ENCODE data around the gene LOC128125822.
"Not testable (repeated sequence)": the region's sequence is repeated elsewhere in the genome, so short reads cannot be mapped to it uniquely, and the experiment has no call there.

Gene LOC128125822

DNA sequence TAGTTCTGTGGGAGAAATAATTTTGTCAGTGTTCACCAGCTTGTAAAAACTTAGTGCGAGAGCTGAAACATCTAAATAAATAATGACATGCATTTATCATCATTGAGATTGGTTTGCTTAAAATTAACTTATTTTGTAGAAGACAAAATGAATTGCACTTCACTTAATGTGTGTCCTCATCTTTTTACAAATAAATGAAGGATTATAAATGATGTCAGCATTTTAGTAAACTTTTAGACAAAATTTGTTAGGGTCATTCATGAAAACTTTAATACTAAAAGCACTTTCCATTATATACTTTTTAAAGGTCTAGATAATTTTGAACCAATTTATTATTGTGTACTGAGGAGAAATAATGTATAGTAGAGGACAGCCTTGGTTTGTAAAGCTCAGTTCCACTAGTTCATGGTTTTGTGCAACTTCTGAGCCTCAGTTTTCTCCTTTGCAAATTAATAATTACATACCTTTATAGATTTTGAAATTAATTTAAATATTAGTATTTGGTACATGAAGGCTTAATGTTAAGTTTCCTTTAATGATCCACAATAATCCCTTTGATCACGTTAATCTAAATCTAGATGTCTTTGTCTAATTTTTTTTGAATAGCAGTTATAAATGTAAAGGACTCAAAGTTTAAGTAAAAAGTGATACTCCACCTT is 9.2 kb downstream of the LOC128125822 start:
- in situ Hi-C loops (cut with HindIII; ENCODE audit: low sequenced_read_pairs) = no loop called here

DNA sequence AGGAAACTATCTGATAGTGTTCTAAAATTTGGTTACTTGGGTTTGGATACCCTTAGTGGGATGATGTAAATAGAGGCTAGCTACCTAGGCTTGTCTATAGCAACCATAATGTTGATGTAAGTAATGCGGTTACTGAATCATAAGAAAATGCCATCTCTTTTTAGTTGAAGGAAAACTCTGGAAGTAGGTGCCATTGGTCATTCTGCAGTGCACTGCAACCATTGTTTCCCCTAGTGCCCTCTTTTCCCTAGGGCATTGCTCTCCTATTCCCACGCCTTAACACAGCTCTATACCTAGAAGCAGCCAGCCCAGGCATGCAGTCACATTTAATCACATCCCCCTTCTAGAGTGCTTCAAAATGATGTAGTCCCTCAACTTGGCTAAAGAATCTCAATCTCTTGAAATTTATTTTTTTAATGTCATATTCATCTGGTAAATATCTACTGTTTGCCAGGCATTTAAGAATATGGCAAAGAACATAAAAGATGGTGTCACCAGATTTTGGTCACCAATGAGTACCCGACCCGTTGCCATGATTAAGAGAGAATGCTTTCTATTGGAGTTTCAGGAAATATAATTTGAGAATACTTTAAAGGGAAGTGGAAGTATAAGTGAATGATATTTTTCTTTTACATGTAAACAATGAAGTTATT is 10.4 kb downstream of the LOC128125822 start:
- in situ Hi-C loops (cut with HindIII; ENCODE audit: low sequenced_read_pairs) = no loop called here

DNA sequence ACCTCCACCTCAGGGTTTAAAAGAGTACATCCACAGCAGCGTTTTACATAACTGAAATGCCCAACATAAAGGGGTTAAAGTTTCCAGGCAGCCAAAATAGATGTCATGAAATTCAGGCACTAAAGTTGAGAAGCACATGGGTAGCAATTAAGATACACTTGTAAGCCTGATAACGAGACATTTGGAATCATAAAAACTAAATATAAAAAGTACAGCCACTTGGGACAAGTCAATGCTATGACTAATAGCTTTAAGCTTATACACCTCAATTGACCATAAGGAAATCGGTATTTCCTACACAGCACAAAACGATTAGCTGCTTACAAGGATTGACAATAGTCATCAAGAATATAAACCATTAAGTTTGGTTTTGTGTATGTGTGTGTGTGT is 11.8 kb downstream of the LOC128125822 start:
- in situ Hi-C loops (cut with HindIII; ENCODE audit: low sequenced_read_pairs) = no loop called here

DNA sequence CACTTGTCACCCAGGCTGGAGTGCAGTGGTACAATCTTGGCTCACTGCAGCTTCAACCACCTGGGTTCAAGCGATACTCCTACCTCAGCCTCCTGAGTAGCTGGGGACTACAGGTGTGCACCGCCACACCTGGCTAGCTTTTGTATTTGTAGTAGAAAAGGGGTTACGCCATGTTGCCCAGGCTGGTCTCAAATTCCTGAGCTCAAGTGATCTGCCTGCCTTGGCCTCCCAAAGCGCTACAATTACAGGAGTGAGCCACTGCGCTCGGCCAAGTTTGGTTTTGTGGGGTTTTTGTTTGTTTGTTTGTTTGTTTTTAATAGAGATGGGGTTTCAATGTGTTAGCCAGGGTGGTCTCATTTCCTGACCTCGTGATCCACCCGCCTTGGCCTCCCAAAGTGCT is 12.3 kb downstream of the LOC128125822 start:
- in situ Hi-C loops (cut with HindIII; ENCODE audit: low sequenced_read_pairs) = no loop called here

DNA sequence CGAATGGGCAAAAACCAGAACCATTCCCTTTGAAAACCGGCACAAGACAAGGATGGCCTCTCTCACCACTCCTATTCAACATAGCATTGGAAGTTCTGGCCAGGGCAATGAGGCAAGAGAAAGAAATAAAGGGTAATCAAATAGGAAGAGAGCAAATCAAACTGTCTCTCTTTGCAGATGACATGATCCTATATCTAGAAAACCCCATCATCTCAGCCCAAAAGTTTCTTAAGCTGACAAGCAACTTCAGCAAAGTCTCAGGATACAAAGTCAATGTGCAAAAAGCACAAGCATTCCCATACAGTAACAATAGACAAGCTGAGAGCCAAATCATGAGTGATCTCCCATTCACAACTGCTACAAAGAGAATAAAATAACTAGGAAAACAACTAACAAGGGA is 13.4 kb downstream of the LOC128125822 start:
- in situ Hi-C loops (cut with HindIII; ENCODE audit: low sequenced_read_pairs) = not testable (repeated sequence)

DNA sequence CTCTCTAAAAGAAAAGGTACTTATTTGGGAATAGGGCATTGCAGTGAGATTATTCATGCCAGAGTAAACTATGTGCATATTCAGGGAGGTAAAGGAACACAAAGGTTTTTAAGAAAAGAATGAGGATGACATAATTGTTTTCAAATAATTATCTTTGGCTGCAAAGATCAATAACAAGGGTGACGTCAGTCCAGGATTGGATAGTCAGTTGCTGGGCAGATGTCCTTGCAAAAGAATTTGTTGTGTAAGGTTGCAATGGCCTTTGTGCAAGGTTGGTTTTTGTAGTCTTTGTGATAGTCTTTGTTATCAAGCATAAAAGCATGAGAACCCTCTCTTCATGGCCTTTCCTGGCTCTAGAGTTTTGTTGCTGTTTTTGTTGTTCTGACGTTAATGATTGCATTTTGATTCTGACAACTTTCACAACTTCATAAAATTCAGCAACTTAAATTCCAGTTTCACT is 17.7 kb downstream of the LOC128125822 start:
- in situ Hi-C loops (cut with HindIII; ENCODE audit: low sequenced_read_pairs) = no loop called here

DNA sequence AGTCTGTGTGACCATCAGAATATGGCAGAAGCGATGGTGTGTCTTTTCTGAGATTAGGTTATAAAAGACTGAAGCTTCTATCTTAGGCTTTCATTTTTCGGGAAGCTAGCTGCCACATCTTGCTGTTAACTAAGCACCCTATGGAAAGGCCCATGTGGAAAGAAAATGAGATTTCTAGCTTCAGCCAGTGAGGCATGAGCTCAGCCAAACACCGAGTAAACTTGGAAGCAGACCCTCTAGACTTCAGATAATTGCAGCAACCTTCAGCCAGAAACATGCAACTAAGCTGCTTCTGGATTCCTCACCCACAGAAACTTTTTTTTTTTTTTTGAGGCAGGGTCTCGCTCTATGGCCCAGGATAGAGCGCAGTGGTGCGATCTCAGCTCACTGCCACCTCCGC is 20.6 kb downstream of the LOC128125822 start:
- in situ Hi-C loops (cut with HindIII; ENCODE audit: low sequenced_read_pairs) = no loop called here

DNA sequence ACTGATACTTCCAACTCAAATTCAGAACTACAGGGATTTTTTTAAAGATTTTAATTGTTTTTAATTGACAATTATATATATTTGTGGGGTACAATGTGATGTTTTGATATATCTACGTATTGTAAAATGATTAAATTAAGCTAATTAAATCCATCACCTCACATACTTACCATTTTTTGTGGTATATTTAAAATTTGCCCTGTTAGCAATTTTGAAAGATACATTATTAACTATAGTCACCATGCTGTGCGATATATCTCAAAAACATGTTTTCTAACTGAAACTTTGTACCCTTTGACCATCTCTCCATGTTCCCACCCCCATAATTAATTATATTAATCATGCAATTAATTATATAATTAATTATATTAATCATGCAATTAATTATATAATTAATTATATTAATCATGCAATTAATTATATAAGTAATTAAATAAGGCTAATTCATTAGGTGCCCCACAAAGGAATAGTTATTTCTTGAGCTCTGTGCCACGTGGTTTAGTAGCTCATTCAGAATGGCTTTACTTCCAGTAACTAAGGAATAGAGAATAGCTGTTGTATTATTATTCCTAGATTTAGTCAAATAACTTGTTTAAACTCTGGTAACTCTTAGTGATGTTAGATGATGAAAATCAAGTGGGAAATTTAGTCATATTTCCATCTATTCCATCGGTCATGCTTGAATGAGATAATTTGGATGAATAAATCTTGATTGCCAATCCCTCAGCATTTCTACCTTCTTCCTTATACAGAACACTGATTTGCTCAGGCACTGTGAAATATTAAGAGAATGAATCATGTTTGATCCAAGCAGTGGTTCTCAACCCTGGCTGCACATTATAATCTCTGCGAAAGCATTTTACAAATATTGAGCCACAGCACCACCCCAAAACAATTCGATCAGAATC is 25.1 kb downstream of the LOC128125822 start:
- in situ Hi-C loops (cut with HindIII; ENCODE audit: low sequenced_read_pairs) = no loop called here

DNA sequence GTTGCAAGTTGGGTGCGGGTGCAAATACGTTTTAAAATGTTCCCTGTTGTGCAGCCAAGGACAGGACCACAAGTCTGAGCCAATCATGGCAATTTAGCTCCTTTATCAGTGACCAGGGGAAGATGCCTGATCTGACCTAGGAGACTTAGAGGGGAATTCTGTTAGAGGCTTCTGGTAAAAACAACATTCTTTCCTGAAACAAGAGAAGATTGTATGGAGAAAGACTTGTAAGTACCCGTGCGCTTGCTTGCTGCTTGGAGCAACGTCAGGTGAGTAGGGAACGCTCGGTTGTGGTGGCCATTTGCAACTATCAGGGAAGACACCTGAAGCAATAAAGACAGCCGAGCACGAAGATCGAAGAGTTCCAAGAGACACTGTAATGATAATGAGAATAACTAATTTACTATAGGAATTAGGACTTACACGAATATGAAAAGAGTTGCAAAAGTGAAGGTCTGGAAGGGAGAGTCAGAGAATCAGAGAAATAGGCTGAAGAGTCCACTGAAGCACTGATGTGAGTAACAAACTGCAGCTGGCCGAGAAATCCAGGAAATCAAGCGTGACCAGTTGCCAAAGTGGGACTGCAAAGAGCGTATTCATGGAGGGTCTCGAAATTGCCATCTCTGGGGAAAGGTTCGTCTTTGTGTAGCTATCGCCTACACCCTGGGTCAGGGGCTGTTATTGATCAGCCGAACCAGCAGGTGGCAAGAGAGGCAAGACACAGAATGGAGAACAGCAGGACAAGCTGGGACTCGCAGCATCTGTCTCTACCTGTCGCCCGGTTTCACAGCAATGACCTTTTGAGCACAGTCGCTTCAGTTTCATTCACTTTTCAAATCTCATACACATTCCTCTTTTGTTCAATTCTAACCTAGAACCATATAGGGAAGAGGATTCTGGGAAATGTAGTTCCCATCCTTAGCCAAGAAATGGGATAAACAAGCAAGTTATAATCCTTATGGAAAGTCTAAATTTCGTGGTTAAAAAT is 26.1 kb downstream of the LOC128125822 start:
- in situ Hi-C loops (cut with HindIII; ENCODE audit: low sequenced_read_pairs) = no loop called here

DNA sequence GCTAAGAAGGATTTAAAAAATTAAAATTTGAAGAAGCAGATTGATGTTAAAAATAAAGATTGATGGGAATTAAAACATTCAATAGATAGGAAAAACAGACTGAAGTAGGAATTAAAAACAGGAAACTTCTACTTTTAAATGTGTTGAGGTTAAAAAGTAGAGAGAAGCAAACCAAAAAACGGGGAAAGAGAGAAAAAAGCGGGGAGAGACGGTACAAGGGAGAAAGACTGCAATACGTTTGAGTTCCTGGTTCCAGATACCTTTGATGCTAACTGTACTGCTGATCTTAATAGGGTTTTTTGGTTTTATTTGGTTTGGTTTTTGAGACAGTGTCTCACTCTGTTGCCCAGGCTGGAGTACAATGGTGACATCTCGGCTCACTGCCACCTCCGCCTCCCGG is 27.0 kb downstream of the LOC128125822 start:
- in situ Hi-C loops (cut with HindIII; ENCODE audit: low sequenced_read_pairs) = no loop called here

DNA sequence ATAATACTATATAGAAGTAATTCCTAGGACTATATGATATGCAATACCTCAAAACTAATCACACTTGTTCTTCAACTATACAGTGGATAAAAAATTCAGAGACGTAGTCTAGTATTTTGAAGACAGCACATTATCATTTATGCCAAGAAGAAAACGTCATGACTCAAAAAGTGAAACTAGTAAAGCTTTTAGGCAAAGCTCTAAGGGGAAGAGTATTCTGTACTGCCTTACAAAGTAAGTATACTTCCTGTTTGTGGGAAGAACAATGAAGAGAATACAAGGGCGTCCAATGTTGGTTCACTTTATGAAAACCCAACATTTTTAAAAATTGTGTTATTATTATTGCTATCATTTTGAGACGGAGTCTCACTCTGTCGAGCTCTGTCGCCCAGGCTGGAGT is 27.9 kb downstream of the LOC128125822 start:
- in situ Hi-C loops (cut with HindIII; ENCODE audit: low sequenced_read_pairs) = no loop called here

DNA sequence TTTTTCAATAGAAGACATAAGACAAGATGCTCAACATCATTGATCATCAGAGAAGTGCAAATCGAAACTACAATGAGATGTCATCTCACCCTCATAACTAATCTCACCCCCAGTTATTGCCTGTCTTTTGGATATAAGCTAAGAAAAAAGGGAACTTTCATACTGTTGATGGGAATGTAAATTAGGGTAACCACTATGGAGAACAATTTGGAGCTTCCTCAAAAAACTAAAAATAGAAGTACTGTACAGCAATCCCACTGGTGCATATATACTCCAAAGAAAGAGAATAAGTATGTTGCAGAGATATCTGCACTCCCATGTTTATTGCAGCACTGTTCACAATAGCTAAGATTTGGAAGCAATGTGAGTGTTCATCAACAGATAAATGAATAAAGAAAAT is 37.0 kb downstream of the LOC128125822 start:
- in situ Hi-C loops (cut with HindIII; ENCODE audit: low sequenced_read_pairs) = no loop called here

DNA sequence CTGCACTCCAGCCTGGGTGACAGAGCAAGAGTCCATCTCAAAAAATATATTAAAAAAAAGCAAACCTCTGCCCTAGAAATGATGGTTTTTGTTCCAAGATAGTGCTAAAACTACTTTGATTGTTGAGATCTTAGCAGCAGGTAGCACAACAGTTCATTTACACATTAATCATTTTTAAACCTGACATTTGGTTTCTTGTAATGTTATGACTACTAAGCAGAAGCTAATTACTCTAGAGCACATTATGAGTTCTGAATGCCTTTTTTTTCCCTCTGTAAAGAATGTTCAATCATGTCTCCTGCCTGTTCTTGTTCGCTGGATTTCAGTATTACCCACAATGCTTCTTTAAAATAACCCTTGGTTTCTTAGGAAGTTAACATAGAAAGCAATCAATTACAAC is 38.7 kb downstream of the LOC128125822 start:
- in situ Hi-C loops (cut with HindIII; ENCODE audit: low sequenced_read_pairs) = no loop called here

DNA sequence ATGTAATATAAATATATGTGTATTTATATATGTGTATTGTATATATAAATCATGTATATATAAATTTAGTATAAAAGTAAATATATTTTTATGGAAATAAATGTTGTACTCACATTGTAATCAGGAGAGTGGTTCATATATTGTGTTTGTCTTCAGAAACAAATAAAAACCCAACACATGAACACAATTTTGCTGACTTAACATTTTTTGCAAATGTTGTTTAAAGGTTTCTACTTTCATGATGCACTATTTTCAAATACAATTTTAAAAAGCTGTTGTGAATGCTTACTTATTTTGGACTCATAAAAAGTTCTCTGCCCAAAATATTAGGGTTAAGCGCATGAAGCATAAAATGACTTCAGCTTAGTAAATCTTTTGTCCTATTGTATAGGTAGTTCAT is 39.3 kb downstream of the LOC128125822 start:
- in situ Hi-C loops (cut with HindIII; ENCODE audit: low sequenced_read_pairs) = no loop called here

DNA sequence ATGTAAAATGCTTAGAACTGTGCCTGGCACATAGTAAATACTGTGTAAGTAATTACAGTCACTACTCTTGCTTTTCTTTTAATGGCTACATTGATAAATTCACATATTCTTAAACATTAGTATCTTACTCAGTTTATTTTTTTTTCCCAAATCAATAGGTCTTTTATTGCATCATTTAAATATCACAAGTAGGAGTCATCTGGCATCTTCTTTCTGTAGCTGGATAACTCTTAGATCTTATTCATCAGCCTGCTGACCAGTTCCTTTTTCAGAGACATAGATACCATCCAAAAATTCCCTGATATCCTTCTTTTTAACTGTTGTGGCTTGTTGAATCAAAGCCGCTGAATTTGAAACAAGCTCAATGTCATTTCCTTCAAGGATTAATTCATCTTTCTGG is 43.3 kb downstream of the LOC128125822 start:
- in situ Hi-C loops (cut with HindIII; ENCODE audit: low sequenced_read_pairs) = no loop called here
